Panc1 (cell line): ENCODE data around the gene FANCC. TPM values are rescaled to one million over a fixed set of nuclear protein-coding genes. Genes with fewer than 3 reads are reported as not detected.

Experiments used
- ATAC-seq: fragments of 200-7000 bp; cut with Tn5 transposase; 2 replicates; pipeline ENCODE4 v1.9.1; 2020; ENCODE audit warnings: mild to moderate bottlenecking, moderate library complexity
- BruUV-seq: library from RNA; stranded (reverse); fragments of 400-500 nt; replicated peaks from 2 replicates; lab custom pipeline; 2021; lab: Mats Ljungman, UMichigan
- CTCF ChIA-PET: fragments of 300-600 bp; sonication (Branson Sonifier 250); formaldehyde crosslinking; loops from one replicate; lab custom pipeline; 2022; ENCODE audit warnings: antibody characterized with exemption; lab: Charles Lee
- POLR2A ChIA-PET: fragments of 300-600 bp; sonication (Branson Sonifier 250); formaldehyde crosslinking; loops from one replicate; lab custom pipeline; 2022; ENCODE audit warnings: antibody characterized with exemption; lab: Charles Lee
- DNase-seq: peaks from one replicate; pipeline ENCODE4 v3.0.0-alpha.2; 2010; ENCODE audit warnings: low read depth, low spot score
- H3K27ac ChIP-seq: 2 replicates; pipeline ENCODE4 v1.5.1; 2011; ENCODE audit warnings: mild to moderate bottlenecking, low read length, inconsistent platforms
- H3K27me3 ChIP-seq: fragments of 200-500 bp; sonication (Bioruptor generic); 2 replicates; pipeline ENCODE4 v1.6.0; 2014; ENCODE audit warnings: low read length, inconsistent platforms; ENCODE audit not compliant: control insufficient read depth, insufficient read depth
- H3K36me3 ChIP-seq: fragments of 200-500 bp; sonication (Bioruptor generic); 2 replicates; pipeline ENCODE4 v1.5.1; 2014; ENCODE audit warnings: inconsistent platforms, mild to moderate bottlenecking, low read length, moderate library complexity; ENCODE audit not compliant: control insufficient read depth, insufficient read depth
- H3K4me1 ChIP-seq: 2 replicates; pipeline ENCODE4 v1.5.1; 2011; ENCODE audit warnings: inconsistent platforms, mild to moderate bottlenecking, low read length, moderate library complexity; ENCODE audit not compliant: control insufficient read depth, insufficient read depth
- H3K4me3 ChIP-seq, 2 experiments: 2 replicates each; pipeline ENCODE4 v1.5.1; 2011 to 2012; ENCODE audit warnings: low read depth in 2 of 2, low read length in 2 of 2, mild to moderate bottlenecking in 2 of 2, inconsistent platforms in 1 of 2, moderate library complexity in 1 of 2
- H3K9me3 ChIP-seq: fragments of 200-500 bp; sonication (Bioruptor generic); 2 replicates; pipeline ENCODE4 v1.5.1; 2014; ENCODE audit warnings: low read depth, mild to moderate bottlenecking, inconsistent platforms, low read length, moderate library complexity; ENCODE audit not compliant: control insufficient read depth, insufficient read depth
- POLR2AphosphoS5 ChIP-seq: IDR thresholded peaks from 2 replicates; pipeline ENCODE4 v1.6.1; 2012; ENCODE audit warnings: mild to moderate bottlenecking, low read depth, low read length, moderate library complexity
- SIN3A ChIP-seq: IDR thresholded peaks from 2 replicates; pipeline ENCODE4 v1.6.1; 2012; ENCODE audit warnings: low read depth, mild to moderate bottlenecking, low read length, moderate library complexity, borderline replicate concordance; ENCODE audit not compliant: insufficient read depth
- TCF7L2 ChIP-seq: IDR thresholded peaks from 2 replicates; pipeline ENCODE4 v1.6.1; 2011; ENCODE audit warnings: mild to moderate bottlenecking, low read depth, low read length, inconsistent platforms
- in situ Hi-C: cut with HindIII; loops from 2 replicates; pipeline ENCODE4 v1.10.0; 2016; ENCODE audit warnings: low sequenced_read_pairs, low pct_unique_long_range_greater_than_20kb
- intact Hi-C: fragments of 100-400 bp; cut with micrococcal nuclease; formaldehyde crosslinking; loops from one replicate; pipeline ENCODE4 v1.10.0; 2022; ENCODE audit not compliant: unreplicated experiment
- total RNA-seq: library from RNA; stranded (reverse); gene quantifications from one replicate; pipeline ENCODE4 v1.2.1, GENCODE V29; 2021; ENCODE audit not compliant: unreplicated experiment
- TF ChIP-seq, protein P1 (sequence below), 2 experiments: IDR thresholded peaks; 2 replicates each; pipeline ENCODE4 v1.6.1; 2011 to 2012; ENCODE audit warnings: low read depth in 2 of 2, control low read depth in 1 of 2, low read length in 1 of 2, mild to moderate bottlenecking in 1 of 2, moderate library complexity in 1 of 2; ENCODE audit not compliant: insufficient read depth in 1 of 2
- TF ChIP-seq, protein P2 (sequence below): fragments of 450-650 bp; IDR thresholded peaks from 2 replicates; pipeline ENCODE4 v1.5.1; 2017; ENCODE audit warnings: mild to moderate bottlenecking

Gene FANCC
- total RNA-seq, 1 experiment from 2014 or later, result 17.8 TPM

DNA sequence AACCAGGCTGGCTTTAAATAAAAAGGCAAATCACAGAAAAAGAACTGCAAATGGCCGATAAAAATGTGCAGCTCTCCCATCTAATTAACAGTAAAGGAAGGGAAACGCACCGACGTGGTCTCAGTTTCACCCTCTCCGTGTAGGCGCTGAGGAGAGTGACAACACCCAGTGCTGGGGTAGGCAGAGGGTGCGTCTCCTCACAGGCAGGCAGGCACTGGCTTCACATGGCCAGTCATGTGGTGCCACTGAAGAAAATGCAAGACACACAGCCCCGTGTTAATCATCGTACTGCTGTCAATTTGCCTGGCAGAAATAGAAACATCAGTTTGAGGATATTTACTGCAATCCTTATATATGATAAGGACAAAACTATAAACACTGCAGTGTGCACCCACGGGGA lies 178.4 kb downstream of the FANCC start:
- intact Hi-C loops, result no loop called here
- in situ Hi-C loops, result no loop called here

DNA sequence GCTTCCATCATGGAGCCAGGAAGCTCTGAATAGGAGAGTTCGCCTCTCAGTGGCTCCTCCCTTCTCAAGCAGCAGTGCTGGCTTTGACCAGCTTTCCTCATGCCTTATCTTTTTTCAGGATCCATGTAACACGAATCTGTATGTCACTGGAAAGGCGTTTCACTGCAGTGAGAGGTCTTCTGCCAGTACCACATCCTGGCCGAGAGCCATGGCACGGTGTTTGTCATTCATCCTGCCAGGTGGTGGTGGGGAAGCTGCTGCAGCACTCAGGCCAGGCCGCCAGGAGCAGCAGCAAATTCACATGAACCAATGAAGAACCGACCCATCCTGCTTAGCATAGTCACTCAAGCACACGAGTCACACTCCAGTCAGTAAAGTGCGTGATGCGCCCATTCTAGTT lies 179.0 kb downstream of the FANCC start:
- Histone ChIP-seq H3K27ac (no peak overlapping the region), H3K27me3 (no peaks in the 10 kb centered on the region), H3K9me3 (no peaks in the 10 kb centered on the region), H3K36me3 (no peaks in the 10 kb centered on the region), H3K4me3 (no peak overlapping the region), H3K4me1 (no peaks in the 10 kb centered on the region)
- DNase-seq (no peak), ATAC-seq (no peak)
- TF ChIP-seq SIN3A (no peak), TCF7L2 (no peak), POLR2AphosphoS5 (no peak)
- TF ChIP-seq, protein P1, sequence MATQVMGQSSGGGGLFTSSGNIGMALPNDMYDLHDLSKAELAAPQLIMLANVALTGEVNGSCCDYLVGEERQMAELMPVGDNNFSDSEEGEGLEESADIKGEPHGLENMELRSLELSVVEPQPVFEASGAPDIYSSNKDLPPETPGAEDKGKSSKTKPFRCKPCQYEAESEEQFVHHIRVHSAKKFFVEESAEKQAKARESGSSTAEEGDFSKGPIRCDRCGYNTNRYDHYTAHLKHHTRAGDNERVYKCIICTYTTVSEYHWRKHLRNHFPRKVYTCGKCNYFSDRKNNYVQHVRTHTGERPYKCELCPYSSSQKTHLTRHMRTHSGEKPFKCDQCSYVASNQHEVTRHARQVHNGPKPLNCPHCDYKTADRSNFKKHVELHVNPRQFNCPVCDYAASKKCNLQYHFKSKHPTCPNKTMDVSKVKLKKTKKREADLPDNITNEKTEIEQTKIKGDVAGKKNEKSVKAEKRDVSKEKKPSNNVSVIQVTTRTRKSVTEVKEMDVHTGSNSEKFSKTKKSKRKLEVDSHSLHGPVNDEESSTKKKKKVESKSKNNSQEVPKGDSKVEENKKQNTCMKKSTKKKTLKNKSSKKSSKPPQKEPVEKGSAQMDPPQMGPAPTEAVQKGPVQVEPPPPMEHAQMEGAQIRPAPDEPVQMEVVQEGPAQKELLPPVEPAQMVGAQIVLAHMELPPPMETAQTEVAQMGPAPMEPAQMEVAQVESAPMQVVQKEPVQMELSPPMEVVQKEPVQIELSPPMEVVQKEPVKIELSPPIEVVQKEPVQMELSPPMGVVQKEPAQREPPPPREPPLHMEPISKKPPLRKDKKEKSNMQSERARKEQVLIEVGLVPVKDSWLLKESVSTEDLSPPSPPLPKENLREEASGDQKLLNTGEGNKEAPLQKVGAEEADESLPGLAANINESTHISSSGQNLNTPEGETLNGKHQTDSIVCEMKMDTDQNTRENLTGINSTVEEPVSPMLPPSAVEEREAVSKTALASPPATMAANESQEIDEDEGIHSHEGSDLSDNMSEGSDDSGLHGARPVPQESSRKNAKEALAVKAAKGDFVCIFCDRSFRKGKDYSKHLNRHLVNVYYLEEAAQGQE (IDR thresholded peaks at IDR 0.05; ENCODE audit: insufficient read depth in 1 of 2, low read depth in 2 of 2, low read length in 1 of 2), result no peak
- TF ChIP-seq, protein P2, sequence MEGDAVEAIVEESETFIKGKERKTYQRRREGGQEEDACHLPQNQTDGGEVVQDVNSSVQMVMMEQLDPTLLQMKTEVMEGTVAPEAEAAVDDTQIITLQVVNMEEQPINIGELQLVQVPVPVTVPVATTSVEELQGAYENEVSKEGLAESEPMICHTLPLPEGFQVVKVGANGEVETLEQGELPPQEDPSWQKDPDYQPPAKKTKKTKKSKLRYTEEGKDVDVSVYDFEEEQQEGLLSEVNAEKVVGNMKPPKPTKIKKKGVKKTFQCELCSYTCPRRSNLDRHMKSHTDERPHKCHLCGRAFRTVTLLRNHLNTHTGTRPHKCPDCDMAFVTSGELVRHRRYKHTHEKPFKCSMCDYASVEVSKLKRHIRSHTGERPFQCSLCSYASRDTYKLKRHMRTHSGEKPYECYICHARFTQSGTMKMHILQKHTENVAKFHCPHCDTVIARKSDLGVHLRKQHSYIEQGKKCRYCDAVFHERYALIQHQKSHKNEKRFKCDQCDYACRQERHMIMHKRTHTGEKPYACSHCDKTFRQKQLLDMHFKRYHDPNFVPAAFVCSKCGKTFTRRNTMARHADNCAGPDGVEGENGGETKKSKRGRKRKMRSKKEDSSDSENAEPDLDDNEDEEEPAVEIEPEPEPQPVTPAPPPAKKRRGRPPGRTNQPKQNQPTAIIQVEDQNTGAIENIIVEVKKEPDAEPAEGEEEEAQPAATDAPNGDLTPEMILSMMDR, result no peak
- in situ Hi-C loops, result no loop called here
- BruUV-seq, result no TSS peak
- intact Hi-C loops, result no loop called here
- ChIA-PET POLR2A (no interaction called here), CTCF (no interaction called here)

More for the DNA sequence above, 178.4 kb downstream of the FANCC start:
- Histone ChIP-seq H3K27me3 (no peaks in the 10 kb centered on the region), H3K4me1 (no peaks in the 10 kb centered on the region), H3K27ac (no peak overlapping the region), H3K9me3 (no peaks in the 10 kb centered on the region), H3K4me3 (no peak overlapping the region), H3K36me3 (no peaks in the 10 kb centered on the region)
- no peak for ATAC-seq
- ChIA-PET POLR2A (no interaction called here), CTCF (no interaction called here)
- TF ChIP-seq, protein P1 (IDR thresholded peaks at IDR 0.05; ENCODE audit: insufficient read depth in 1 of 2, low read depth in 2 of 2, low read length in 1 of 2), result no peak
- TF ChIP-seq TCF7L2, result no peak
- TF ChIP-seq, protein P2, result no peak
- no peak for TF ChIP-seq SIN3A
- TF ChIP-seq POLR2AphosphoS5, result no peak
- DNase-seq, result no peak
- BruUV-seq, result no TSS peak
